ENCODE data around the gene SMIM23.

The SMIM23 gene

GRCh38 chr5:171821286-171821685, 35.7 kb downstream of the SMIM23 start:
- no peak for DNase-seq

DNA sequence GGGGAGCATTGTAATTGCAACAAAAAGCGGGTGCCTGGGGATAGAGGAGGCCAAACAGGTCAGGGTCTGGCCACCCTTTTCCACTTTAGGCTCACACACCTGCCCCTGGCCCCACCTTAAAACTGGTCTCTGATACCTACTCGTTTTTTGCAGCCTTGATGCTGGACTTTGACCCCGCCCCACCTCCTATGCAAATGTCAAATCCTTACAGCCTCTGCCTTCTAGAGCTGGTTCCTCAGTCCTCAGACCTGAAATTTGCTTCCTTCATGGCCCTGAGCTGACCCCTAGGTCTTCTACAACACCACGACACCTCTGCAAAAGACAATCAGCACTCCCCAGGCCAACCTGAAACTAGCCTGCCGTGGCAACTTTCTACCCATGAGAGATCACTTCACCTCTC, 37.7 kb downstream of the SMIM23 start:
- no peak for DNase-seq

- DNase-seq = no peak
These were observed 39.4 kb downstream of the SMIM23 start for GRCh38 chr5:171825051-171825450.

- no peak for DNase-seq
These were observed 40.5 kb downstream of the SMIM23 start for GRCh38 chr5:171826132-171826531.

DNA sequence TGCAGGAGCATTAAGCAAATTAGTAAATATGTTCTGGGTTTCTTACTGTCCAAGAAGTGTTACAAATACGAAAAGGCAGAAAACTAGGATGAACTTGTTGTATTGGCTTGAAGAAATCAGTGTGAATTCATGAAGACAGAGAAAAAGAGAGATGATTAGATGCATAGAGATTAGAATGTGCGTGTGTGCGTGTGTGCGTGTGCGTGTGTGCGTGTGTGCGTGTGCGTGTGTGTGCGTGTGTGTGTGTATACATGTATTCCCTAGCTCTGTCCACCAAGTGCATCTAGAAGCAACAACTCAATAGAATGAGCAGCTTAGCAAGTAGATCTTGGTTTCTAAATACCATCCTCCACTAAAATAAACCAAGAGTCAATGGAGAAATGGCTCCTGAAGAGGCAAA, 41.5 kb downstream of the SMIM23 start:
- DNase-seq = no peak

DNA sequence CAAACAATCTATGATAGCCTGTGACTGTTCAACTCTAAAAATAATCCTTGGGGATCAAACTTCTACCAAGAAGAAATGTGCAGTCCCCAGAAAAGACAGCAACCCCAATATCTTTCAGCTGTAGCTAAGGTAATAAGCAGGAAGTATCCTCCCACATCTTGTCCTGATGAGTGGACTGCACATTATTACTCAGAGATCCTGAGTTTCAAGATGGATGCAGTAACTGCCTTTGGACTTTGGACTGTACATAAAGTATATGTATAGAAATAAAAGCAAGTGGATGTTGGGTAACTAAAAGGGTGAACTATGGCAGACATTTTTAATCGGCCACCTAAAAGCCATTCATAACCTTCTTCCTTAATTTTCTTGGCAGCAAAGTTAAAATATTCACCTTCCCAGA, 45.1 kb downstream of the SMIM23 start:
- DNase-seq = no peak

GRCh38 chr5:171832775-171833174, 47.2 kb downstream of the SMIM23 start:
- no peak for DNase-seq

DNA sequence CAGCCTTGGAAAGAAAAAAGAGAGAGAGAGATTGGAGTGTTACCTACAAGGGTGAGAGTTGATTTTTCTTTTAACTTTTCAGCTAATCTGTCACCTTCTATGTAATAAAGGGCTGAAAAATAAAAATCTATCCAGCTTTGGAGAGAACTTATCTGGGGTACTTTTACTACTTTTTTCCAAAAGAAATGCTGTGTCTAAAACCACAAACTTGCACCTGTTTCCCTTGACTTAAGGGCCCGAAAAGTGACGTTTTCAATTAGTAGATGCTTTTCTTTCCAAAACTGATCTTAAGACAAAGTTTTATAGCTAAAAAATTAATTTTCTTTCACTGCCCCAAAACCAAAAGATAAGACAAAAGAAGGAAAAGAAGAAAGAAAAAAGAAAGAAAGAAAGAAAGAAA, 48.8 kb downstream of the SMIM23 start:
- no peak for DNase-seq

DNA sequence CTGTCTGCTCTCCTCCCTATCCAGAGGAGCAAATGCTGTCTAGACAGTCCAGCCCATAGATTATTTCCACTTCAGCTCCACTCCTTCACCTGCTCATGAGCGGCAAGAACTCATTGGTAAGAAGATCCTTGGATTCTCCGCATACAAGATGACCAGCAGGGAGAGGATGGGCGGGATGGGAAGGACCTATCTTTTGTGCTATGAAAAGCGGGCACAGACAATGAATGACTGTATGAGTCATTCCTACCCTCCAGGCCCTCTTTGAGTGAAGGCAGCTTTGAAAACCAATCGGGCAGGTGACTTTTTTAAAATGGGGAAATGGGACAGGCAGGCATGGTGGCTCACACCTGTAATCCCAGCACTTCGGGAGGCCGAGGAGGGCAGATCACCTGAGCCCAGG, 49.4 kb downstream of the SMIM23 start:
- DNase-seq = no peak

DNA sequence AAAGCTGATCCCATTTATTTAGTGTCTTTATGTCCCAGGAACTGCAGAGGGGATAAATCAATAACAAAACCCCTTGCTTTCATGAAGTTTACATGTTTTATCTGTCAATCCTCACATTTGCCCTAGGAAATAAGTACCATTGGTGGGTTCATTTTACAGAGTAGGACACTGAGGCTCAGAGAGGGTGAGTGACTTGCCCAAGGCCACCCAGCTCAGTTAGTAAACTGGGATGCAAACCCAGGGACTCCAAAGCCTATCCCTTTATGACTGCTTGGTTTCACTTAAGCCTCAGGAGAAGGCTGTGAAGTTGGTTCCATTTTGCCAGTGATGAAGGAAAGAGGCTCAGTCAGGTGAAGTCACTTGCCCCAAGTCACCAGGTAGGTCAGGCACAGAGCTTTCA, 51.9 kb downstream of the SMIM23 start:
- DNase-seq = no peak

- no peak for DNase-seq
These were observed 52.4 kb downstream of the SMIM23 start for GRCh38 chr5:171838066-171838465.

- no peak for DNase-seq
These were observed 53.5 kb downstream of the SMIM23 start for GRCh38 chr5:171839112-171839511.

DNA sequence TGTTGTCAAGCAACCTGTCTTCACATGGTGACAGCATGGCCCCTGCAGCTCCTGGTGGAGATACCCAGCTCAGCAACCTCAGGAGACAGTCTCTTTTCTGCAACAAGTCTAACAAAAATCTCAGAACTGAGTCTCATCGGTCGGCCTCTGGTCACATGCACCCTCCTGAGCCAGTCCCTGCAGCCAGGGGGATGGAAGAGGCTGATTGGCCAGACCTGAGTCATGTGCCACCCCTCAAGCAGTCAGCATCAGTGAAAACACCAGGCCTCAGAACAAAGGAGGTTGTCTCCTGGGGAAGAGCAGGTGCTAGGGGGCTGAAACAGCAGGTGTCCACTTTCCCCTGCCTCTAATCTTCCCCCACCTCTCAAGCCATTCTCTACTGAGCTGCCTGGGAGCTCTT, 54.4 kb downstream of the SMIM23 start:
- peak; percentile 42 for DNase-seq
